D721Med (cell line): ENCODE results near the gene PVALEF.

ENCODE experiments used
- DNase-seq: peaks from one replicate; pipeline ENCODE4 v3.0.0; 2011; ENCODE audit warnings: low spot score; ENCODE audit not compliant: insufficient read length
- FAIRE-seq: peaks from 2 replicates; lab custom pipeline; 2011; peaks lifted over from hg19 to GRCh38; lab: Jason Lieb, UNC
- CTCF ChIP-seq: IDR thresholded peaks from 2 replicates; pipeline ENCODE4 v1.5.1; 2012; ENCODE audit warnings: mild to moderate bottlenecking, control low read depth; ENCODE audit not compliant: insufficient read depth; ENCODE audit errors: missing control alignments

PVALEF gene

GRCh38 chr17:81135505-81136278 lies 29.6 kb upstream of the PVALEF start:
- DNase-seq (no peak), FAIRE-seq (no peak)
- TF ChIP-seq CTCF, result no peak

- no peak for DNase-seq
- no peak for FAIRE-seq
- no peak for TF ChIP-seq CTCF
These were observed 28.9 kb upstream of the PVALEF start for GRCh38 chr17:81136366-81136765.

- no peak for FAIRE-seq
- DNase-seq, result no peak
These were observed 28.1 kb upstream of the PVALEF start for GRCh38 chr17:81137248-81137647.

GRCh38 chr17:81138083-81138482 lies 27.2 kb upstream of the PVALEF start:
- FAIRE-seq (no peak), DNase-seq (no peak)
- no peak for TF ChIP-seq CTCF

More at GRCh38 chr17:81137248-81137647, 28.1 kb upstream of the PVALEF start:
- TF ChIP-seq CTCF, result no peak

GRCh38 chr17:81138500-81138899 lies 26.8 kb upstream of the PVALEF start:
- TF ChIP-seq CTCF, result no peak
- no peak for FAIRE-seq
- no peak for DNase-seq

GRCh38 chr17:81139428-81139827 lies 25.9 kb upstream of the PVALEF start:
- DNase-seq (no peak), FAIRE-seq (no peak)
- no peak for TF ChIP-seq CTCF

GRCh38 chr17:81140018-81140417 lies 25.3 kb upstream of the PVALEF start:
- DNase-seq (no peak), FAIRE-seq (no peak)
- no peak for TF ChIP-seq CTCF
